Endothelial cell (in vitro differentiated cells): ENCODE measurements around the gene ARHGAP8. TPM values are rescaled to one million over a fixed set of nuclear protein-coding genes. Genes with fewer than 3 reads are reported as not detected.

ENCODE experiments used
- DNase-seq: peaks from one replicate; pipeline ENCODE4 v3.0.0; 2021; ENCODE audit warnings: low spot score
- H3K27ac Mint-ChIP-seq: one replicate; pipeline ENCODE4 v1.8.0; 2021; ENCODE audit warnings: mixed read lengths, inconsistent platforms; ENCODE audit not compliant: unreplicated experiment
- H3K27me3 Mint-ChIP-seq: one replicate; pipeline ENCODE4 v1.8.0; 2021; ENCODE audit warnings: mild to moderate bottlenecking, moderate library complexity, mixed read lengths, inconsistent platforms; ENCODE audit not compliant: unreplicated experiment
- H3K36me3 Mint-ChIP-seq: one replicate; pipeline ENCODE4 v1.8.0; 2021; ENCODE audit warnings: mild to moderate bottlenecking, low read depth, mixed read lengths, inconsistent platforms; ENCODE audit not compliant: unreplicated experiment
- H3K4me1 Mint-ChIP-seq: one replicate; pipeline ENCODE4 v1.8.0; 2021; ENCODE audit warnings: mild to moderate bottlenecking, mixed read lengths, inconsistent platforms; ENCODE audit not compliant: unreplicated experiment
- H3K4me3 Mint-ChIP-seq: one replicate; pipeline ENCODE4 v1.8.0; 2021; ENCODE audit warnings: mild to moderate bottlenecking, mixed read lengths, inconsistent platforms; ENCODE audit not compliant: unreplicated experiment
- H3K9me3 Mint-ChIP-seq: one replicate; pipeline ENCODE4 v1.8.0; 2021; ENCODE audit warnings: mixed read lengths, inconsistent platforms; ENCODE audit not compliant: unreplicated experiment
- total RNA-seq: library from RNA; stranded (reverse); fragmentation: NEBNext Ultra II Directional; extraction: Animal tissue kit (Norgen Biotek cat#: 25700); gene quantifications from one replicate; pipeline ENCODE4 v1.2.1, GENCODE V29; 2021; ENCODE audit not compliant: unreplicated experiment
- TF ChIP-seq, protein P1 (sequence below): fragments of 200-600 bp; sonication (generic); IDR thresholded peaks from one replicate; pipeline ENCODE4 v1.5.0; 2021; ENCODE audit warnings: antibody characterized with exemption; ENCODE audit not compliant: unreplicated experiment

The ARHGAP8 gene
- total RNA-seq, 1 donor from 2014 or later: 0.80 TPM

DNA sequence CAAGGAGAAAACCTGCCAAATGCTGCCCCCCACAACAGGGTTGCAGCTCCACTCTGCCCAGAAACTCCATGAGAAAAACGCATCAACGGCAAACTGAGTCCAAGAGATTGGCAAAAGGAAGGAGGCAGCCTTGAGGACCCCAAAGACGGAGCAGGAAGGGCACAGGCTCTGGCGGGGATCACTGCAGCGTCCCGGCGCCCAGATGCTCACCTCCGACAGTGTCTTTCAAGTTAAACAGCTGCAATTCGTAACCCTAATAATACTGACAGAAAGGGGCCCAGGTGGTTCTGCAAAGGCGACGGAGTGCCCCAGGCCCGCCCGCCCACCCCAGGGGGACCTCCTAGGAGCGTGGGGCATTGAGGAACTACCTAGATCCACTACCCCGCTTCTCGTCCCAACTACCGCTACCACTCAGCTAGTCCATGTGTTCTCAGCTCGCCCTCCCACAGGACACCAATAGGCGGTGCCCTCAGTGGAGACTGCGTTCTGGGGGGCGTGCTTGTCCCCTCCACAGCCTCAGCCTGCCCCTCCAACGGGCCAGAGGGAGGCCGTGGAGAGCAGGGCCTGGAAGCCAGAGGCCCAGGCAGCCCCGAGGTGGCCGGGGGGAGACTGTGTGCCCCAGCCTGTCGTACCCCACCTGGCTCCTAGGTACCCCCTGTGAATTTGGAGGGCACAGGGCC is 130.0 kb downstream of the ARHGAP8 start:
- H3K36me3 Mint-ChIP-seq: peaks cover 4% of the 10 kb centered on the region
- H3K9me3 Mint-ChIP-seq: no peaks in the 10 kb centered on the region
- H3K27ac Mint-ChIP-seq: no peak overlapping the region
- peaks cover 1% of the 10 kb centered on the region for H3K27me3 Mint-ChIP-seq
- H3K4me3 Mint-ChIP-seq: no peak overlapping the region
- no peak for DNase-seq
- no peaks in the 10 kb centered on the region for H3K4me1 Mint-ChIP-seq
- TF ChIP-seq, protein P1, sequence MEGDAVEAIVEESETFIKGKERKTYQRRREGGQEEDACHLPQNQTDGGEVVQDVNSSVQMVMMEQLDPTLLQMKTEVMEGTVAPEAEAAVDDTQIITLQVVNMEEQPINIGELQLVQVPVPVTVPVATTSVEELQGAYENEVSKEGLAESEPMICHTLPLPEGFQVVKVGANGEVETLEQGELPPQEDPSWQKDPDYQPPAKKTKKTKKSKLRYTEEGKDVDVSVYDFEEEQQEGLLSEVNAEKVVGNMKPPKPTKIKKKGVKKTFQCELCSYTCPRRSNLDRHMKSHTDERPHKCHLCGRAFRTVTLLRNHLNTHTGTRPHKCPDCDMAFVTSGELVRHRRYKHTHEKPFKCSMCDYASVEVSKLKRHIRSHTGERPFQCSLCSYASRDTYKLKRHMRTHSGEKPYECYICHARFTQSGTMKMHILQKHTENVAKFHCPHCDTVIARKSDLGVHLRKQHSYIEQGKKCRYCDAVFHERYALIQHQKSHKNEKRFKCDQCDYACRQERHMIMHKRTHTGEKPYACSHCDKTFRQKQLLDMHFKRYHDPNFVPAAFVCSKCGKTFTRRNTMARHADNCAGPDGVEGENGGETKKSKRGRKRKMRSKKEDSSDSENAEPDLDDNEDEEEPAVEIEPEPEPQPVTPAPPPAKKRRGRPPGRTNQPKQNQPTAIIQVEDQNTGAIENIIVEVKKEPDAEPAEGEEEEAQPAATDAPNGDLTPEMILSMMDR: no peak

DNA sequence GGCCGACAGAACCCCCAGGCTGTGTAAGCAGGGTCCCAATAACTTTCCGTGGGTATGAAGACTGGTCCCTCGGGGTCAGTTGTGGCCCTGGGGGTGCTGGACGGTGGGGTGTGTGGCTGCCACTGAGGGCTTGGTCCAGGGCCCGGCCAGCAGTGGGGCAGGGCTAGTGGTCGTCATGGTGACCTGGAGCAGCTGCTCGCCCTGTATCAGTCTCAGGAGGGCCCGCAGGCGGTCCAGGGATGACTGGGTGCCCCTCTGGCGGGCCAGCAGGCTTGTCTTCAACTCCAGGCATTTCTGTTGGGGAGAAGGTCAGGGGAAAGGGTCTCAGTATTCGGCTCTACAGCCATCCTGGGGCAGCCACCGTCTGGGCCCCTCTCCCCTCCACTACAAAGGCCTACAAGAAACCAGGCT is 130.6 kb downstream of the ARHGAP8 start:
- no peak overlapping the region for H3K27ac Mint-ChIP-seq
- no peak overlapping the region for H3K4me3 Mint-ChIP-seq
- DNase-seq: no peak
- no peaks in the 10 kb centered on the region for H3K4me1 Mint-ChIP-seq
- peaks cover 1% of the 10 kb centered on the region for H3K27me3 Mint-ChIP-seq
- TF ChIP-seq, protein P1: no peak
- peaks cover 4% of the 10 kb centered on the region for H3K36me3 Mint-ChIP-seq
- H3K9me3 Mint-ChIP-seq: no peaks in the 10 kb centered on the region

DNA sequence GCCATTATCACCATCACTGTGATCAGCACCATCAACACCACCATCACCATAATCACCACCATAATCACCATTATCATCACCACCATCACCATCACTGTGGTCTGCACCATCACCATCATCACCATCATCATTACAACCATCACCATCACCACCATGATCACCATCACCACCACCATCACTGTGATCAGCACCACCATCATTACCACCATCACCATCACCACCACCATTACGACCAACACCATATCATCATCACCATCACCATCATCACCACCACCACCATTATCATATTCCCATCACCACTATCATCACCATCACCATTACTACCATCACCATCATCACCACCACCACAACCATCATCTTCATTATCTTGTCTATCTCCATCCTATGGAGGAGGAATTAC is 132.2 kb downstream of the ARHGAP8 start:
- no peak for DNase-seq
- TF ChIP-seq, protein P1: no peak
- no peak overlapping the region for H3K4me3 Mint-ChIP-seq
- H3K36me3 Mint-ChIP-seq: peaks cover 4% of the 10 kb centered on the region
- H3K27me3 Mint-ChIP-seq: no peaks in the 10 kb centered on the region
- no peak overlapping the region for H3K27ac Mint-ChIP-seq
- H3K4me1 Mint-ChIP-seq: no peaks in the 10 kb centered on the region
- no peaks in the 10 kb centered on the region for H3K9me3 Mint-ChIP-seq

DNA sequence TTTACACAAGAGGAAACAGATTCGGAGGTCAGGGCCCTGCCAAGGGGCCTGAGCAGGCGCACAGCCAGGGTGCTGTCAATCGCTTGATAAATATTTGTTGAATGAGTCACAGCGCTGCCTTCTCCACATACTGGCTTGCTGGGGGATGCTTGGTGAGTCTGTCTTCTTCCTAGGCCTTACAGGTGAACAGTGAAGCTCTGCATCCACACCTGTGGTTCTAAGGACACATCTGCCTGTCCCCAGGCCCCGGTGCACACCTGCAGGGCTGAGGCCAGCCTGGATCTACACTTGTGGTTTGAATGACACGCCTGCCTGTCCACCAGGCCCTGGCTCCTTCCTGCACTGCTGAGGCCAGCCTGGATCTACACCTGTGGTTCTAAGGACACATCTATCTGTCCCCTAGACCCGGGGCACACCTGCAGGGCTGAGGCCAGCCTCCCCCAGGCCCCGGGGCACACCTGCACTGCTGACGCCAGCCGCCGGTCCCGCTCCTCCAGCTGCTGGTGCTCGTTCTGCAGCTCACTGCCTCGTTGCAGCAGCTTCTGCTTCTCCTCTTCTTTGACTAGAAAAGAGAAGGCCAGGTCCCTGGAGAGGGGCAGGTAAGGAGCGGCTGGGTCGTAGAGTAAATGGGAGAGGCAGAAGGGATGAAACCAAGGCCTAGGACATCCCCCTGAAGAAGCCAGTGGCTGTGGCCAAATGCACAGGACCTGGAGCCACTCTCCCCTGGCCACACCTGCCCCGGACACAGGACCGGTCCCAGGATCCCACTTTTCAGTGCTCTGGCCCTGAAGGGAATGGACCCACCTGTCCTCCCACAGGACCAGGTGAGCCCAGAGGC is 132.8 kb downstream of the ARHGAP8 start:
- DNase-seq: no peak
- H3K4me3 Mint-ChIP-seq: no peak overlapping the region
- TF ChIP-seq, protein P1: no peak
- no peaks in the 10 kb centered on the region for H3K4me1 Mint-ChIP-seq
- H3K36me3 Mint-ChIP-seq: peaks cover 4% of the 10 kb centered on the region
- no peaks in the 10 kb centered on the region for H3K9me3 Mint-ChIP-seq
- H3K27ac Mint-ChIP-seq: no peak overlapping the region
- H3K27me3 Mint-ChIP-seq: peaks cover under 1% of the 10 kb centered on the region
